ENCODE results near the gene MRPL42. TPM values are rescaled to one million over a fixed set of nuclear protein-coding genes. Genes with fewer than 3 reads are reported as not detected.

The MRPL42 gene
- total RNA-seq, 1 donor from 2014 or later: 8.4 TPM

- intact Hi-C loops (cut with DNase I): no loop called here
- H3K4me3 ChIP-seq: no peak overlapping the region
- H3K4me1 ChIP-seq: peaks cover 0 to 4% of the 10 kb centered on the region in 2 donors
- DNase-seq (ENCODE audit: low spot score in 2 of 2): no peak
- no peak overlapping the region for H3K27ac ChIP-seq
- H3K9me3 ChIP-seq: no peaks in the 10 kb centered on the region
- H3K36me3 ChIP-seq: no peaks in the 10 kb centered on the region
- TF ChIP-seq CTCF (IDR thresholded peaks at IDR 0.05): no peak
- H3K27me3 ChIP-seq: no peaks in the 10 kb centered on the region
These were observed 68.9 kb downstream of the MRPL42 start for GRCh38 chr12:93536111-93536765.

GRCh38 chr12:93536766-93537488, 69.6 kb downstream of the MRPL42 start:
- H3K4me3 ChIP-seq: no peak overlapping the region
- no peaks in the 10 kb centered on the region for H3K27me3 ChIP-seq
- no peaks in the 10 kb centered on the region for H3K9me3 ChIP-seq
- intact Hi-C loops (cut with DNase I): no loop called here
- peaks cover 0 to 4% of the 10 kb centered on the region in 2 donors for H3K4me1 ChIP-seq
- TF ChIP-seq CTCF (IDR thresholded peaks at IDR 0.05): no peak
- H3K36me3 ChIP-seq: no peaks in the 10 kb centered on the region
- no peak overlapping the region for H3K27ac ChIP-seq
- no peak for DNase-seq (ENCODE audit: low spot score in 2 of 2)

- Histone ChIP-seq H3K27me3 (no peaks in the 10 kb centered on the region), H3K36me3 (no peaks in the 10 kb centered on the region), H3K27ac (no peak overlapping the region), H3K4me3 (no peak overlapping the region), H3K4me1 (peaks cover 0 to 4% of the 10 kb centered on the region in 2 donors), H3K9me3 (no peaks in the 10 kb centered on the region)
- intact Hi-C loops (cut with DNase I): no loop called here
- no peak for TF ChIP-seq CTCF (IDR thresholded peaks at IDR 0.05)
- DNase-seq (ENCODE audit: low spot score in 2 of 2): no peak
These were observed 70.5 kb downstream of the MRPL42 start for GRCh38 chr12:93537769-93538168.

GRCh38 chr12:93539821-93540220, 72.5 kb downstream of the MRPL42 start:
- no peaks in the 10 kb centered on the region for H3K9me3 ChIP-seq
- H3K4me3 ChIP-seq: no peak overlapping the region
- no peak for TF ChIP-seq CTCF (IDR thresholded peaks at IDR 0.05)
- peaks cover 0 to 3% of the 10 kb centered on the region in 2 donors for H3K36me3 ChIP-seq
- intact Hi-C loops (cut with DNase I): no loop called here
- H3K27ac ChIP-seq: no peak overlapping the region
- H3K4me1 ChIP-seq: peaks cover 0 to 4% of the 10 kb centered on the region in 2 donors
- no peak for DNase-seq (ENCODE audit: low spot score in 2 of 2)
- H3K27me3 ChIP-seq: no peaks in the 10 kb centered on the region

GRCh38 chr12:93540466-93540865, 73.2 kb downstream of the MRPL42 start:
- H3K36me3 ChIP-seq: peaks cover 0 to 3% of the 10 kb centered on the region in 2 donors
- no peak overlapping the region for H3K4me3 ChIP-seq
- TF ChIP-seq CTCF (IDR thresholded peaks at IDR 0.05): no peak
- no peaks in the 10 kb centered on the region for H3K9me3 ChIP-seq
- no peak overlapping the region for H3K27ac ChIP-seq
- intact Hi-C loops (cut with DNase I): no loop called here
- peaks cover 0 to 4% of the 10 kb centered on the region in 2 donors for H3K4me1 ChIP-seq
- no peaks in the 10 kb centered on the region for H3K27me3 ChIP-seq
- no peak for DNase-seq (ENCODE audit: low spot score in 2 of 2)

All from ascending aorta (tissue), 2 donors.